GM21360 (cell line): ENCODE data around the gene SLC22A17.
A peak's percentile ranks its signal among the peaks of the same experiment; 100 is the strongest.

Source experiments
- ATAC-seq: cut with Tn5 transposase; IDR thresholded peaks from one replicate; pipeline ENCODE4 v1.9.1; 2021; ENCODE audit warnings: mild to moderate bottlenecking, moderate library complexity; ENCODE audit not compliant: unreplicated experiment

Gene SLC22A17

DNA sequence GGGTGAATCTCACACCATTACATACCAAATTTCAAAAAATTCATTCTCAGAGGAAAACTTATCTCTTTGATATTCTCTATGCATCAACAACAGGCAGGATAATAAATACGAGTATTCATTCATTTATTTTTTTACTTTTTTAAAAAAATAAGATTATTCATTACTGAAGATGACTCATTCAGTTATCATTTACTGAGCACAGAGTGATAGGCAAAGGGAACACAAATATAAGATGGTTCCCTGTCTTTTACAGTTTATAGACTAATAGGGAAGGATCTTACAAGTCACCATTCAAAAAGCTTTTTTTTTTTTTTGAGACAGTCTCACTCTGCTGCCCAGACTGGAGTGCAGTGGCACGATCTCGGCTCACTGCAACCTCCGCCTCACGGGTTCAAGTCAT, 36.4 kb downstream of the SLC22A17 start:
- ATAC-seq, result no peak

DNA sequence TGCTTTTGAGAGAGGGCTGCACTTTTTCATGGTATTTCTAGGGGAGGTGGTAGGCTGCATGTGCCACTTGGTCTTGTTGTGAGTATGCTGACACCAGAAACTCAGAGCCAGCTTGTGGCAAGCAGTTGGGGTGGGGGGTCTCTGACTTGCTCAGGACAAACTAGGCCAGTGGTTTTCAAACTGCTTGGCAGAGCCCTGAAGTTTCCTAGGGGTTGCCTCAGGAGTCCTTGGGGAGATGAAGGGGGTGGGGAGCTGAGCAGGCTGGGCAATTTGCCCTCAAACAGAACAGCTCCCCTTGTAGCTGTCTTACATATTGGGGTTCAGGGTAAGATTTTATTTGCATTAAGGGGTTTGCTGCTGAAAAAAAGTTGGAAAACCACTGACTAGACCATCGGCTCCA, 42.1 kb downstream of the SLC22A17 start:
- ATAC-seq, result no peak

DNA sequence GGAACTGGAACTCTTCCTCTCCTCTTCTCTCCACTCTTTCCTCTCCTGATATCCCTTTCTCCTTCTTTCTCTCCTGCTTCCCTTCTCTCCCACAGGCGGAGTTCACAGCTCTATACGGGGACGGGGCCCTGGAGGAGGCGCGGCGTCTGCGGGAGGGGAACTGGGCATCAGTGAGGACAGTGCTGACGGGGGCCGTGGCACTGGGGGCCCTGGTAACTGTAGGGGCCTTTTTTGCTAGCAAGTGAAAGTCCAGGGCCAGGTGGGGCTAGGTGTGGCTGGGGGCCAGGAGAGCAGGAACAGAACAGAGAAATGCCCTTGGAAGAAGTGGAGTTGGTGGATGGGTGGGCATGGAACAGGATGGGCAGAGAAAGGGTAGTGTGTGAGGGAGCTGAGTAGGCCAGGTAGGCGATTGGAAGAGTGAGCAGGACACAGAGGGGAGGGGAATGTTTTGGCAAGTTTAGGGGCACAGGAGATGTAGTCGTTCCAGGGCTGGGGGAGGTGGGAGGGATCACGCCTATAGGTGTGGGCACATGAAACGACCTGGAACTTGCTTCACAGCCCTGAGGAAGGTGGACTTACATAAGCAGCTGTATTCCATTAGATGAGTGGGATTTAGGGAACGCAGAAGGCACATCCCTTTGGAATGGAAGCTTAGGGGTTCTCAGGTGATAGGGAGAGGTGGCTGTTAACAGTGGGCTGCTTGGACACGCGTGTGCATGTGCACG, 43.8 kb downstream of the SLC22A17 start:
- no peak for ATAC-seq

DNA sequence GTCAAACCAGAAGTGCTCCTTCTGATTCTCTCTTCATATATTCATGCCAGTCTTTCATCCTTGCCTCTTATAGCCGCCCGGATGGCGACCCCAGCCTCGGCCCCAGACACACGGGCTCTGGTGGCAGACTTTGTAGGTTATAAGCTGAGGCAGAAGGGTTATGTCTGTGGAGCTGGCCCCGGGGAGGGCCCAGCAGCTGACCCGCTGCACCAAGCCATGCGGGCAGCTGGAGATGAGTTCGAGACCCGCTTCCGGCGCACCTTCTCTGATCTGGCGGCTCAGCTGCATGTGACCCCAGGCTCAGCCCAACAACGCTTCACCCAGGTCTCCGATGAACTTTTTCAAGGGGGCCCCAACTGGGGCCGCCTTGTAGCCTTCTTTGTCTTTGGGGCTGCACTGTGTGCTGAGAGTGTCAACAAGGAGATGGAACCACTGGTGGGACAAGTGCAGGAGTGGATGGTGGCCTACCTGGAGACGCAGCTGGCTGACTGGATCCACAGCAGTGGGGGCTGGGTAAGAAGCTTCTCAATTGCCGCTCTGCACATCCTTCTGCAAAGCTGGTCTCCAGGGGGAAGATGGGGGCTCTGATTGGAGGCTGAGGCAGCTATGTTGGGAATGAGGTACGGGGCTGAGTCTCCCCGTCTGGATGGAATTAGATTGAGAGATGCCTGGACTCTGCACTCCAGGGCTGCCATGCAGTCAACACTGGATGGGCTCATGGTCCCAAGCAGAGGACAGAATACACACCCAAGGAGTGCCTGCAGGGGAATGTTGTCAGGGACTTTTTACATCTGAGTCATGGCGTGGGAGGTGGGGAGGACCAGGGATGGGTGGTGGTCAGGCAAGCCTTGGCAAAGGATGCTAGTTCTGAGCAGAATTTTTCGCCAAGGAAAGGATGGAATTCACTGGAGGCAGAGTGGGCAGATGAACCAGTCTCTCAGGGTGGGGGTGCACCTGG, 44.7 kb downstream of the SLC22A17 start:
- ATAC-seq, result no peak

DNA sequence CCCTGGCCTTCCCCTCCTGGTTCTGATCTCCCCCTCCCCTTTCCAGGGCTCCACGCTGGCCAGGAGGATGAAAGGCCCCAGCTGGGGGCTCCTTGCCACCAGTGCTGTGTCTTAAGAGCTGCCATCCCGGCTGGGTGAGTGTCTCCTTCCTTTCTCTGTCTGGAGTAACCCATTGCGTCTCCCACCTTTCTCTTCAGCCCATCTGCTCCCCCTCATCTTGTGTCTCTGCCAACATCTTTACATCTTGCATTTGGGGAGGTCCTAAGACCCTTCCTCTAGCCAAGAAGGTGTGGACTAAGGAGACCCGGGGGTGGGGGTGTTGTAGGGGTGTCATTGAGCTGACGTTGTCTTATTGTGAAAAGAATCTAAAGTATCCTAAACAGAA, 45.5 kb downstream of the SLC22A17 start:
- no peak for ATAC-seq

DNA sequence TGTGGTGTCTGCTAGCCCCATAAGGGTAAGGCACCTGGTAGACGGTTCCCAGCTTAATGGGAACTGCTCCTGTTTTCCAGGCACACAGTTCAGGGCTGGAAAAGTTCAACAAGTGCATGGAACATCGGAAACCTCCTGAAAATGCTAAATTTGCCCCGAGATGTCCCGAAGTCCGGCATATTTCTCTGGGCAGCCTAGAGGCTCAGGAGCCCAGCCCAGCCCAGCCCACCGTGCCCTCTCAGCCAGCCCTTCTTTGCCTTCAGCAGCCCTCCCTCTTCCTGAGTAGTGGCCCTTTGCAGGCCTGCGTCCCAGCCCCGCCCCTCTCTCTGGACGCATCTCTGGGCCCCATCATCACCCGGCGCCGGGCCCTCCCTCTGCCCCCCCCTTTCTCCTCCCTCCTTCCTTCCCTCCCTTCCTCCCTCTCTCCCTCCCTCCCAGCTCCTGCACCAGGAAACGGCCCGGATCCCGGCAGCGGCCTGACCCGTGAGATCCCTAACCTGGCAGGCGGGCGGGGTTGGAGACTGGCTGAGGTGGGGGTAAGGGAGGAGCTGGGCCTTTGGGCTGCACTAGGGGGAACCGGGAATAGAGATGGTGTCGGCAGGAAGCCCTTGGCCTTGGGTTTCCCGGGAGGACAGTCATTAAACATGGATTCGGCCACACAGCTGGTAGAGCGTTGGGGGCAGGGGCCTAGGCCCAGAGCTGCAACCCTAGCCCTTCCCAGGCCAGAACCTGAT, 46.1 kb downstream of the SLC22A17 start, which contains the start of gene BCL2L2:
BCL2L2 (plus strand) TSS at position 422 of the 734 bp plus-strand sequence. CDS start 935 bp downstream, outside the sequence.
- no peak for ATAC-seq

DNA sequence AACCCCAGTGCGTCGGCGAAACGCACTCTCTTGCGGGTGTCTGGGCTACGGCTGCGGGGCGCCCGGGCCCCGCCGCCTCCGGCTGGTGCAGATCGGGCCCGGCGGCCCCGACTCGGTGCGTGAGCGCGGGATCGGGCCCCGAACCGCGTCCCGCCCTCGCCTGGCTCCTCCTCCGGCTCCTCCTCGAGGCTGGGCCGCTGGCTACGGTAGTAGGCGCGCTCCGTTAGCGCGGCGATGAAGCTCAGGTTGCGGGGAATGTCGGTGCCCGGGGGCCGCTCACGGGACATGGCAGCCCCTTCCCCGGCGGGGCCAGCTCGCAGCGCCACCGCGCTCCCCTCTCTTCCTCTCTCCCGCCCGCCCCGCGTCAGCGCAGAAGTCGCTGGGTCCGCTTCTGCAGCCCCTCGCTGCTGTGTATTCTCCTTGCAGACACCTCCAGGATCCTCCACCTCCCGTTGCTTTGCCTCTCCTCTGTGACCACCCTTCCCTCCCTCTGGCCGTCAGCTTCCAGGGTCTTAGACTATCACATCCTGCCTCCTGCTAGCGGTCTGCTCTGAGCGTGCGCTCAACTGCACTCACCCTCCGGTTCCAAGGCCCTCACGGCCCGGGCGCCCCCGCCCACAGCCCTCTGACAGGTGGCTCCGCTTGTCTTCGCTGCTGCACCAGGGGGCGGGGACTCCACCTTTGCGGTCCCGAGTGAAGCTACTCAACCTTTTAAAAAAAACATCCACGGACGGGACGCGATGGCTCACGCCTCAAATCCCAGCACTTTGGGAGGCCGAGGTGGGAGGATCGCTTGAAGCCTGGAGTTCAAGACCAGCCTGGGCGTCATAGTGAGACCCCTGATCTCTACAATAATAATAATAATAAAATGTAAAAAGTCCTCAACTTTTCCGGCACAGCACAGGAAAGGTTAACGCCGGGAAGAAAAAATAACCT, 50.1 kb downstream of the SLC22A17 start, which contains the start of gene PPP1R3E:
PPP1R3E (minus strand) TSS at position 570 of the 936 bp plus-strand sequence; CDS start at position 287, 283 bp downstream.
- ATAC-seq, result peak; percentile 31

DNA sequence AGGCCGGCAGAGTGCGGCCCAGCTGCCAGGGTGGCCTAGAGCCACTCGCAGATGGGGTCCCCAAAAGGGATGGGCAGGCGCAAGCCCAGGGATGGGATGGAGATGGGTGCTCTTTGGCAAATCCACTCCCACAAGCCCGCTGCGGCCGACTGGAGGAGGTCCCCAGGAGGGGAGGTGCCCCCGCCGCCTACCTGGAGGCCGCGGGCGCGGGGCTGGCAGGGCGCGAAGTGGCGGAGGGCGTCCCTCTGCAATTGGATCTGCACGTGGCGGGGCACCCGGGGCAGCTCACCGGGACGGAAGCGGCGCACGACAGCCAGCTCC, 50.8 kb downstream of the SLC22A17 start:
- no peak for ATAC-seq

DNA sequence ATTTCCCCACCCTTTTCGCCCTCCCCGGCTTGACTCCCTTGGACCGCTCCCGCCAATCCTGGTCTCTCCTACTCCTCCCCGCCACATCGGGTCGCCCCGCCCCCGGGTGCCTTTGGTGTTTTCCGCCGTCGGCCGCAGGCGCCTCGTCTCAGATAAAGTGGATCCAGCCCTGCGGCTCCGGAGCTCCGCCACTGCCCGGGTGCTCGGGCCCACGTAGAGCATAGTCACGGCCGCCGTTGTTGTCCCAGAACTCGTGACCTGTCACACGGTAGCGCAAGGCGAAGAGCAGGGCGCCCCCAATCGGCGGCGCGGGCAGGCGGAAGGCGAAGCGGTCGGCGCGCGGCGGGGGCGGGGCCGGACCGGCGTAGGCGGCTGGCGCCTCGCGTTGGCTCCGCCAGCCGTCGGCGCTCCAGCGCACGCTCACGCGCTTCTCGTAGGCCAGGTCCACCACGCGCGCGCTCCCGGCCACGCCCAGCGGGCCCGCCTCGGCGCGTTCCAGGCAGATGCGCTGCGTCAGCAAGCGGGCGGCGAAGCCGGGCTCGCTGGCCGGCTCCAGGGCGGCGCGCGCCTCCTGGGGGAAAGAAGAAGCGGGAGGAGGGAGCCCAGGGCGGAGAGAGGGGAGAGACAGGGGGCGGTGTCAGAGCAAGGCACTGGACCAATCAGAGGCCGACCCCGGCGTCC, 51.3 kb downstream of the SLC22A17 start:
- ATAC-seq, result peak; percentile 65

DNA sequence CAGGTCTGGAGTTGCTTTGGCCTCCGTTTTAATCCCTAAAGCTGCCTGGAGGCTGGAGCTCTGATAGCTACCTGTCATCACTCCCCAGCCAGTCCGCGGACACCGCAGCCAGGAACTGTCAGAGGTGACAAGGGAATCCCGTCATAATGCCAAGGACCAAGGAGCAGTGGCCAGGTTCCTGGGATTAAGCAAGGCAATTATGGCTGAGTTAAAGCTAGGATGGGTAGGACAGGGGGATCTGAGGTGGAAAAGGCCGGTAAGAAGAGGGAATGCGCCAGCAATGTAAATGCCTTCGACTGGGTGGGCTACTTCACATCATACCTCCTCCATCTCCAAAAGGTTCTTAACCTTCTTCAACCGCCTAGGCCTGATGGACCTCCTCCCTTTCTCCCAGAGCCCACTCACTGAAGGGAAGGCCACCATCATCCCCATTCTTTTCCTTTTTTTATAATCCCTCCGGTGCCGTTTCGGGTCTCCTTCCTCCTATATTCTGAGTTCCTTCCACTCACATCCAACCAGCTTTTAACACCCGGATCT, 51.9 kb downstream of the SLC22A17 start:
- ATAC-seq, result no peak

DNA sequence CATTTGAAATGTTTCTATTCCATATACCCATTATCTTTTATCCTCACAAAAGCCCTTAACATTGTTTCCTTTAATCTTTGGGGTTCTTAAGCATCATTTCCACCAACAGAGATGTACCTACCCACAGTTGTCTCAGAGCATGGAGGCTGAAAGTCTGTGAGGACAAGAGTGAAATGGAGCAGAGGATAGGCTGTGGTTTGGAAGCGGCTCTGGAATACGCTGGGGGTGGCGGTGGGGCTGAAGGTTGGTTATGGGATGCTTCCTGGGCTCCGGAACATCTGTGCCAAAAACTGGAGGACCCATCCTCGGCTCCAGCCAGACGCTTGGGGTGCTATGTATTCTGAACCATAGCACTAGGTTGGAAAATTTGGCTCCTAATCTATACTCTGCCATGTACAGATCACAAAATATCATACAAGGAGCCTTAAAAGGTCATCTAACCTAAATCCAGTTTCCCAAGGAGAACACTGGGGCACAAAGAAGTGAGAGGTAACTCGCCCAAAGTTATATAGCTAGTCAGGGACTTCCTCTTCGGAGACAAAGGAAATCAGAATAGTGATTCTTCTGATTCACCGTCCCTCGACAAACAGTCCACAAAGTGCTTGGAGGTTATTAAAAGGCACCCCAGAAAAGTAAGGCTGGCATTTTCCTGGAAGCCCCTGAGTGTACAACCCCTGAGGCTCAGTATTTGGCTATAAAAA, 52.6 kb downstream of the SLC22A17 start:
- ATAC-seq, result no peak

DNA sequence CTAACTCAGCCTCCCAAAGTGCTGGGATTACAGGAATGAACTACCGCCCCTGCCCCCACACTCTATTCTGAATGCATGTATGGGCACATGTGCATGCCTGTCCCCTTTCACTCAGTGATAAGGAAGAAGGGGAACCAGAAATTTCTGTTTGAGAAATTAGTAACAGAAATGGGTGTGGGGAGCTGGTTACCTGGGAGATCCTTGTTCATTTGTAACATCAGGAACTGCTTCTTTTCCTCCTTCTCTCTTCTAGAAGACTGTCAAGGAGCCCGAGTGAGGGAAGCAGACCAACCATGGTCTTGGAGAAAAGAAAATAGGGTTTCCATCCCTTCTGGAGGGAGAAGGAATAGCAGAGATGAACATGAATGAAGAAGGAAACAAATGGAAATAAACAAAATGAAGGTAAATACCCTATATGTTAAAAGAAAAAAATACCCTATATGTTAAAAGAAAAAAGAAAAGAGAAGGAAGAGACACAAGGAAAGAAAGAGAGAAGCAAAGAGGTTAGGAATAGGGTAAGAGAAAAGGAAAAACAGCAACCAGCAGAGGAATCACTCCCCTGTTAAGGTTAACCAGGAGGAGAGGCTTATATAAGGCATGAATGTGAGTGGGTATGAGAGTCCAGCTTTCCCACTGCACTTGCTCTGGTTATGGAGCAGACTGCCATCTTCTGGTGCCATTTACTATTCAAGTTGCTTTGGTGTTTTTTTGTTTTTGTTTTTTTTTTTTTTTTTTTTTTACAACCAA, 53.3 kb downstream of the SLC22A17 start:
- no peak for ATAC-seq

DNA sequence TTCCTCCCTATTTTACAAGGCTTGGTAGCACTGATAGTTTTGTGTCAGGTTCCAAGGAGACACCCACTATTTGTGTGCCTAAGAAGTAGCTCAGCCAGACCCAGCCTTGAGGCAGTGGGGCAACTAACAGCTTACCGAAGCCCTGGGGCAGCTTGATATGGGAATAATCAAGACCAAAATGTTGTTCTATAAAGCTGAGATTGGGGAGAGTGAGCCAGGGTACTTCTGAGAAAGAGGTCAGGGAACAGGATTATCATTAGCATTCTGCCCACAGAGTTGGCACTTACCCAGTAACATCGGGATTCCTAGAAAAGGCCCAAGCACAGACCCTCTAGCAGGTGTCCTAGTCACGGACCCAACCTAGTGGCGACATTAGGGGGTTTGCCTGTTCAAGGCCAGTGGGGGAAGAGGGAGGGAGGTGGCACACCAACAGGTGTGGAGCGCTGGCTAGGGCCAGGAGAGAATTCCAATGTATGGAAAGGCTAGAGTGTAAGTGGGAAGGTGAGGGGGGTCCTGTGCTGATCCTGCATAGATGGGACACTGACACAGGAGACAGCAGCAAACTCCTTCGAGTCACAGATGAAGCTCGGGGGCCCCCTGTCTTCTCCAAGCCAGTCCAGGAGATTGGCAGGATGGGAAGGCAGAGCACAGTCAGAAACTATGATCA, 54.9 kb downstream of the SLC22A17 start:
- no peak for ATAC-seq

DNA sequence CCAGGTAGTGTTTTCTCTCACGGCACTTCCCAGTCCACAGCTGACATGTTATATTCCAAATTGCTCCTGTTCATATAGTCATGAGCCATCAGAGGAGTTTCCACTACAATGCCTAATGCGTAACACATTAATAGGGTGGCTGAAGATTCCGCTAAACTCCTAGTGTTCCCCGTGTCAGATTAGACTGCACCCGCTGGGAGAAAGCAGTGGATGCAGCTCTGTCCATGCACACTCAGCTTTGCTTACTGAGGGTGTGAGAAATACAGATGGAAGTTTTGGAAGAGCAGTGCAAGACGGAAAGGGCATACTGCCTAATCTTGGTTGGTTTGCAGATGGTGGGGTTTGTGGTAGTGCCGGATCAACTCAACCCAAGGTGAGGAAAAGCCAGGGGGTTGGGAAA, 55.6 kb downstream of the SLC22A17 start:
- ATAC-seq, result no peak
